GM18499 (cell line): ENCODE data around the gene GULP1.
"Not testable (repeated sequence)": the region's sequence is repeated elsewhere in the genome, so short reads cannot be mapped to it uniquely, and the experiment has no call there.

Source experiments
- ATAC-seq: cut with Tn5 transposase; IDR thresholded peaks from one replicate; pipeline ENCODE4 v1.9.1; 2021; ENCODE audit warnings: moderate number of reproducible peaks; ENCODE audit not compliant: insufficient read depth, unreplicated experiment

Gene GULP1

GRCh38 chr2:188573453-188573852 lies 281.8 kb downstream of the GULP1 start:
- no peak for ATAC-seq

- ATAC-seq = no peak
These were observed 284.3 kb downstream of the GULP1 start for GRCh38 chr2:188576006-188576405.

GRCh38 chr2:188576651-188577050 lies 285.0 kb downstream of the GULP1 start:
- ATAC-seq = no peak

DNA sequence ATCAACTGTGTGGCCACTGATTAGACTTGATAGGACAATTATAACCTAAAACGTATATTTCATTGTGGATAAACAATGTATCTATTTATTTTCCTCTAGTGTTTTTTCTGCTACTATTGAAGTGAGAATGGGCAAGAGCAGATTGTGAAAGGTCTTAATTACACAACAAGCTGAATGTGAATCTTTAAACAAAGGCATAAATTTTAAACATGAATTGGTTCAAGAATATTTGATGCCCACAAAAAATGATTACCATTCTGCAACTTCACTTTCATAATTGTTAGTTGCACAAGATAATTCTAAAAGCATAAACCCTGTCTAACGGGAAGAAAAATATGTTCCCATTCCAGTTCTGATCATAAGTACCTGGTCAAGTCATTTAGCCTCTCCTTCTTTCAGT lies 285.6 kb downstream of the GULP1 start:
- no peak for ATAC-seq

DNA sequence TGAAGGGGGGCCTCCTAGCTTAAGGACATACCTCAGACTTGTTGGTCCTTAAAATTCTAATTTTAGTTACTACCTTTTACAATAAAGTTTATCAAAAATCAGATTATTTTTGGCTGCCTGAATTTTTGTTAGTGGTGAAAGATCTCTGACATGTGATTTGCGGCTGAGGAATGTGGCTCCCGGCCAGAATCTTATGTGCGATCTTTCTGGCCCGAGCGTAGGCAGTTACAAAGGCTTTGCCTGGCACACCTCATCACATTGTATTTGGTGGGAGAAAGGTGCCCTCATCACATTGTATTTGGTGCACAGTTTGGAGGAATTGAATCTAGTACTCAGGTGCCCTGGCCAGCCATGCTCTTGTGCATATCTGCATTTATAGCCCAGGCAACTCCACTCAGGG lies 289.1 kb downstream of the GULP1 start:
- ATAC-seq = no peak

GRCh38 chr2:188582211-188582610 lies 290.5 kb downstream of the GULP1 start:
- no peak for ATAC-seq

GRCh38 chr2:188588235-188588634 lies 296.6 kb downstream of the GULP1 start:
- ATAC-seq = no peak

GRCh38 chr2:188596054-188596453 lies 304.4 kb downstream of the GULP1 start:
- ATAC-seq = no peak

GRCh38 chr2:188598551-188598950 lies 306.9 kb downstream of the GULP1 start:
- no peak for ATAC-seq

GRCh38 chr2:188599140-188599539 lies 307.5 kb downstream of the GULP1 start:
- ATAC-seq = no peak

- no peak for ATAC-seq
These were observed 309.0 kb downstream of the GULP1 start for GRCh38 chr2:188600536-188601210.

DNA sequence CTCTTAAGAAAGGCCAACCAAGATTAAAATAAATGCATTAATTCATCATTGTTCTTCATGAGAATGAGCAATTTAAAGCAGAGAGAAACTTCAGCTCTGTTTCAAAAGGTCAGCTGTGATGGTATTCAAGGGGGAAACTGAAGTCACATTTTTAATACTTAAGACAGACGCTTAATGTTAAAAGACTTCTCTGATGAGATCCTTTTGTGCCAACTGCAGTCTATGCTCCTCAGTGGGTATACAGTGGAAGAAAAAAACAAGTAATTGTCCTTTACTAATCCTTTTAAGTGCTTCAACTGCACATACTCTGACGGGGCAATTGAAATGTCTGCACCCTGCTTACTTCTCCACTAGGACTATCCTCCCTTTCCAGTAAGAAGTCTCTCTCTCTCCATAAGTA lies 309.7 kb downstream of the GULP1 start:
- ATAC-seq = no peak

GRCh38 chr2:188601927-188602326 lies 310.3 kb downstream of the GULP1 start:
- ATAC-seq = no peak

GRCh38 chr2:188604579-188604978 lies 312.9 kb downstream of the GULP1 start:
- no peak for ATAC-seq

DNA sequence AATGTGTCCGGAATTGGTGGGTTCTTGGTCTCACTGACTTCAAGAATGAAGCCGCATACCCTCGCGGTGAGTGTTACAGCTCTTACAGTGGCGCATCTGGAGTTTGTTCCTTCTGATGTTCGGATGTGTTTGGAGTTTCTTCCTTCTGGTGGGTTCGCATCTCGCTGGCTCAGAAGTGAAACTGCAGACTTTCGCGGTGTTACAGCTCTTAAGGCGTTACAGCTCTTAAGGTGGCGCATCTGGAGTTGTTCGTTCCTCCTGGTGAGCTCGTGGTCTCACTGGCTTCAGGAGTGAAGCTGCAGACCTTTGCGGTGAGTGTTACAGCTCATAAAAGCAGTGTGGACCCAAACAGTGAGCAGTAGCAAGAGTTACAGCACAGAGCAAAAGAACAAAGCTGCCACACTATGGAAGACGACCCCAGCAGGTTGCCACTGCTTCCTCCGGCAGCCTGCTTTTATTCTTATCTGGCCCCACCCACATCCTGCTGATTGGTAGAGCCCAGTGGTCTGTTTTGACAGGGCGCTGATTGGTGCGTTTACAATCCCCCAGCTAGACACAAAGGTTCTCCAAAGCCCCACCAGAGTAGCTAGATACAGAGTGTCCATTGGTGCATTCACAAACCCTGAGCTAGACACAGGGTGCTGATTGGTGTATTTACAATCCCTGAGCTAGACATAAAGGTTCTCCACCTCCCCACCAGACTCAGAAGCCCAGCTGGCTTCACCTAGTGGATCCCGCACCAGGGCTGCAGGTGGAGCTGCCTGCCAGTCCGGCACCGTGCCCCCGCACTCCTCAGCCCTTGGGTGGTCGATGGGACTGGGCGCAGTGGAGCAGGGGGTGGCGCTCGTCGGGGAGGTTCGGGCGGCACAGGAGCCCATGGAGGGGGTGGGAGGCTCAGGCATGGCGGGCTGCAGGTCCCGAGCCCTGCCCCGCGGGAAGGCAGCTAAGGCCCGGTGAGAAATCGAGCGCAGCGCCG lies 314.2 kb downstream of the GULP1 start:
- ATAC-seq = not testable (repeated sequence)

GRCh38 chr2:188606596-188606995 lies 314.9 kb downstream of the GULP1 start:
- ATAC-seq = not testable (repeated sequence)

DNA sequence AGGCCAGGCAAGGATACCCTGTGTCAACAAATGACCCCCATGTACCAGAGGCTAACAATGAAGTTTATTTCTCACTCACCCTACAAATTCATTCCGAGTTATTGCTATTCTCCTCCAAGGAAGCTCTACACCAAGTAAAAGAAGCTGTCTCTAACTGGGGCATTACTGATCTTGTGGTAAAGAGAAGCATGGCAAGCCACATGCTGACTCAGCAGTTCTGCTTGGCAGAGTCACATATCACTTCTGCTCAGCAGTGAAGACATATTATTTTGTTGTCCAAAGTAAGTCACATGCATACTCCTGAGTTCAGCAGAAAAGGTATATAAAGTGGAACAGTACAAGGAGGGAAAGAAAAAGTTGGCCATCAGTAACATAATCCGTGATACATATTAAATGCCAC lies 315.8 kb downstream of the GULP1 start:
- no peak for ATAC-seq

DNA sequence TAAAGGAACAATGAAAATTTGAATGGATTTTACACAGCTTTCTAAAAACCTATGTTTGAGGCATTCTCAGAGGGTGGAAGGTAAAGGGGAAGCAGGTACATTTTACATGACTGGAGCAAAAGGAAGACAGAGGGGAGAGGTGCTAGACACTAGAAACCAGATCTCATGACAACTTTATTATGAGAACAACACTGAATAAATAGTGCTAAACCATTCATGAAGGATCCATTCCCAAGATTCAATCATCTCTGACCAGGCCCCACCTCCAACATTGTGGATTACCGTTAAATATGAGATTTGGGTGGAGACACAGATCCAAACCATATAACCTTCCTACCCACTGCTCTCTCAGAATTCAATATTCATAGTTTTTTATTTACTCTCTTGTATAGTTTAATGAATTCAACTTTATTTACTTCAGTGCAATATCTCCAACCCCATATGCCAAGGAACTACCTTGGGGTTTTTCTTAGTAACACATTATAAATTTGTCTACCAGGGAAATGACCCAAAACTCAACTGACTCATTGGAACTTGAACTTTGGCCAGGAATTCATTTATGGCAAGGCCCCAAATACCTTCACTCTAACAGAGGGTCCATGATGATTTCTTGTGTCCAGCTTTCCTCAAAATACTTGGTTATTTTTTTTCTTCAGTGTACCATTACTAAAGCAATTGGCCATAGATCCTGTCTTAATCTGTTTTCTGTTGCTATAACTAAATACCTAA lies 317.8 kb downstream of the GULP1 start:
- ATAC-seq = no peak

DNA sequence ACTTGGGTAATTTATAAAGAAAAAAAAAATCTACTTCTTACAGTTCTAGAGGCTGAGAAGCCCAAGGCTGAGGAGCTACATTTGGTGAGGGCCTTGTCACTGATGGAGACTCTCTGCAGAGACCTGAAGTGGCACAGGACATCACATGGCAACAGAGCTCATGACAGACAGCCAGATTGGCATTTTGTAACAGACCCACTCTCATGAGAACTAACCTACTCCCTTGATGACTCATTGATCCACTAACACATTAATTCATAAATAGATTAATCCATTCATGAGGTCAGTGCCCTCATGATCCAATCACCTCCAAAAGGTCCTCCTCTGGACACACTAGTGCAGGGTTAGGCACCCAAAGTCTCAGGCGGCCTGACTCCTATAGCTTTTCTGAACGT lies 318.4 kb downstream of the GULP1 start:
- ATAC-seq = no peak

DNA sequence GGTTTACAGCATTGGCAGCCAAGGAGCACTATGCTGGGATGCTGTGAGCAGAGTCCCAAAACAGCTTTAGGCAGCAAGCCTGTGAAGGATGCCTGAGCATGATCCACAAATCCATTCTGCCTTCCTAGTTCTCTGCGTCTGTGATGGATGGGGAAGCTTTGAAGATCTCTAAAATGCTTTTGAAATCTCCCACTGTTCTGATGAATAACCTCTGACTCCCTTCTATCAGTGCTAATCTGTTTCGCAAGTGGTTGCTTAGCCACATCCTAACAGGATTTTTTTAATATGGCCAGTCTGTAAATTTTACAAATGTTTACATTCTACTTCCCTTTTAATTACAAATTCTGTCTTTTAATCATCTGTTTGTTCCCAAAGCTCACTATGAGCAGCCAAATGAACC lies 319.2 kb downstream of the GULP1 start:
- no peak for ATAC-seq

GRCh38 chr2:188619146-188619545 lies 327.5 kb downstream of the GULP1 start:
- ATAC-seq = no peak
